IPS DF 6.9 (cell line): ENCODE measurements around the gene TBL1X.
A peak's percentile ranks its signal among the peaks of the same experiment; 100 is the strongest.

Source experiments
- DNase-seq: peaks from one replicate; pipeline ENCODE4 v3.0.0-alpha.2; 2013; ENCODE audit warnings: low read depth, low spot score
- H3K27ac ChIP-seq: one replicate; pipeline ENCODE4 v1.5.1; 2013; ENCODE audit warnings: low read length, control low read depth
- H3K27me3 ChIP-seq: 2 replicates; pipeline ENCODE4 v1.6.1; 2013; ENCODE audit warnings: mild to moderate bottlenecking, low read length; ENCODE audit not compliant: control insufficient read depth, insufficient read depth
- H3K36me3 ChIP-seq: 2 replicates; pipeline ENCODE4 v1.6.1; 2013; ENCODE audit warnings: low read length; ENCODE audit not compliant: control insufficient read depth, insufficient read depth
- H3K4me1 ChIP-seq: 2 replicates; pipeline ENCODE4 v1.6.1; 2013; ENCODE audit warnings: low read length; ENCODE audit not compliant: control insufficient read depth, insufficient read depth
- H3K4me3 ChIP-seq: 2 replicates; pipeline ENCODE4 v1.5.1; 2013; ENCODE audit warnings: mild to moderate bottlenecking, low read length
- H3K9me3 ChIP-seq: 2 replicates; pipeline ENCODE4 v1.6.1; 2013; ENCODE audit warnings: low read length, inconsistent platforms; ENCODE audit not compliant: control insufficient read depth, insufficient read depth
- WGBS: extraction: QIAGEN DNeasy Blood & Tissue Kit; methylation state at CpG from one replicate; pipeline ENCODE4 v1.1.7; 2013; ENCODE audit warnings: mixed read lengths, missing lambda C conversion rate; ENCODE audit not compliant: insufficient read length, insufficient coverage; 5-methylcytosine and 5-hydroxymethylcytosine counted together

Gene TBL1X

GRCh38 chrX:9464435-9465371 is at the start of gene TBL1X:
Gene TBL1X (plus strand): TSS chrX:9465058. CDS start chrX:9653587, 188,529 bp downstream.
- no peak for DNase-seq
- H3K27me3 ChIP-seq, result no peaks in the 10 kb centered on the region; the same call in 1 of the 2 replicates
- H3K36me3 ChIP-seq, result no peaks in the 10 kb centered on the region
- H3K4me3 ChIP-seq, result peak within 1 kb of the TSS; percentile 77
- WGBS, result no CpG with 5 or more reads among the region's 99 CpGs
- no peaks in the 10 kb centered on the region for H3K9me3 ChIP-seq
- no peak within 1 kb of the TSS for H3K27ac ChIP-seq
- peaks cover 4% of the 10 kb centered on the region; the same call in 1 of the 2 replicates for H3K4me1 ChIP-seq

DNA sequence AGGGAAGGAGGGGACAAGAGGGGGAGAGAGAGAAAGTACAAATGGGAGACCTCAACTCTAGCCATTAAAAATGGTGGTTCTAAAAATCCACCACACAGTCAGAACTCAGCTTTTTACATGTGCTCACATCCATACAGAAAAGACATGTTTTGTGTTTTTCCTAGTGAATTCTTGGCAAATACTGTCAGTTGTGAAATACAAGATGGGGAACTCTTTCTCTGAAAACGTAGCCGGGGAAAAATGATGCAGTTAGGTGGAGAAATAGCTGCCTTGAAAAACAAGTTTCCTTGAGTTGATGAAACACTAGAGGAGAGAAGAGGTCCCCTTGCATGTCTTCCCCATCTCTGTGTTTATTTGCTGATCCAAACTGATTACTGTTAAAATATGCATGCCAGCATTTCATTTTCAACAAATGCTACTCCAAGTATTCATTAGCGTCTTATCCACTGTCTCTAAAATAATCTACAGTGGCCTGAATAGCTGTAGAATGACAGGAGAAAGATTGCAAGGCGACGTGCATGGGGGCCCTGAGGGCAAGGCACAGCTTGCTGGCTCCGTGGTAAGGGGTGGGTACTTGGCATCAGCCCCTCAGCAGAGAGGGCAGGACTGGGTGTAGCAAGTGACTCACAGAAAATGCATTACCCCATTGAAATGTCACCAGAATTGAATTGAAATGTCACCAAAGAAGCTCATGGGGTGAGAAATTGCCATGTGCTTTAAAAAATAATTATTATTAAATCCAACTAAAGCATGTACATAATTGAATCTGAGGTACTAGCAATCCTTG is 48.1 kb upstream of the TBL1X start:
- Histone ChIP-seq H3K9me3 (no peaks in the 10 kb centered on the region), H3K4me1 (no peaks in the 10 kb centered on the region), H3K27me3 (no peaks in the 10 kb centered on the region), H3K36me3 (no peaks in the 10 kb centered on the region), H3K4me3 (no peak overlapping the region), H3K27ac (no peak overlapping the region)
- WGBS, result no CpG with 5 or more reads among the region's 6 CpGs
- DNase-seq, result no peak

DNA sequence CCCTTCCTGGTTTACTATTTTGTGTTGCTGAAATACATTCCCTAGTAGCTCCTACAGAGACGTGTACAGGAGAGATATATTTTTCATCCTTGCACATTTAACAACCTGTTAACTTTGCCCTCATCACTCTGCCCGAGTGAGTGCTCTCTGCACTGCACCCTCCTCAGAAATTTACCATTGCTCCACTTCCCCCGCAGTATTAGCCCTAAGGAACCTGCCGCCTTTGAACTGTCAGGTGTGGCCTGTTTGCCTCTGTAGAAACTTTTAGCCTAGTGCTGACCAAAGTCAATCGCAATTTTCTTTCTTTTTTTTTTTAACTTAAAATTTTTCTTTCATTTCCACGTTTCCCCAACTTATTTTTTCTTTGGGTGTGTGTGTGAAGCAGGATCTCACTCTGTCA is 46.6 kb upstream of the TBL1X start:
- DNase-seq, result no peak
- no peaks in the 10 kb centered on the region for H3K4me1 ChIP-seq
- H3K27me3 ChIP-seq, result no peaks in the 10 kb centered on the region
- H3K9me3 ChIP-seq, result no peaks in the 10 kb centered on the region
- WGBS, result 100% methylated on average over 2 of the region's 6 CpGs
- H3K4me3 ChIP-seq, result no peak overlapping the region
- no peak overlapping the region for H3K27ac ChIP-seq
- H3K36me3 ChIP-seq, result no peaks in the 10 kb centered on the region

GRCh38 chrX:9420275-9421265 is 44.3 kb upstream of the TBL1X start:
- H3K27ac ChIP-seq, result no peak overlapping the region
- DNase-seq, result no peak
- H3K4me1 ChIP-seq, result no peaks in the 10 kb centered on the region
- no peaks in the 10 kb centered on the region for H3K36me3 ChIP-seq
- no peak overlapping the region for H3K4me3 ChIP-seq
- H3K27me3 ChIP-seq, result no peaks in the 10 kb centered on the region
- no peaks in the 10 kb centered on the region for H3K9me3 ChIP-seq
- no CpG with 5 or more reads among the region's 14 CpGs for WGBS

DNA sequence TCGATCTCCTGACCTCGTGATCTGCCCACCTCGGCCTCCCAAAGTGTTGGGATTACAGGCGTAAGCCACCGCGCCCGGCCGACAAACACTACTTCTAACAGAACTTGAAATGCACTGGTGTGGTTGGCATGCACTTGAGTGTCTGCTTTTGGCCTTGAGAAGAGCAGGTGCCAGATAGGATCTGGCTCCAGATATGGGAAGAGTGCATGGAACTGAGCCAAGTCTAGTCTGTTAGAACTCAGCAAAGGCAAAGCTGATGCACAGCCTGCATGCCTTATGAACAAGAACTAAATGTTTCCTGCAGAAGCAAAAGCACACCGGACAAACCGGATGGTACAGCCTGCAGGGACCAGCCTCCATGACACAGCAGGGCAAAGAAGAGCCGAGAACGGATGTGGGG is 35.1 kb upstream of the TBL1X start:
- Histone ChIP-seq H3K27ac (no peak overlapping the region), H3K4me1 (no peaks in the 10 kb centered on the region), H3K36me3 (no peaks in the 10 kb centered on the region), H3K4me3 (no peak overlapping the region), H3K27me3 (no peaks in the 10 kb centered on the region), H3K9me3 (no peaks in the 10 kb centered on the region)
- DNase-seq, result no peak
- WGBS, result no CpG with 5 or more reads among the region's 12 CpGs

DNA sequence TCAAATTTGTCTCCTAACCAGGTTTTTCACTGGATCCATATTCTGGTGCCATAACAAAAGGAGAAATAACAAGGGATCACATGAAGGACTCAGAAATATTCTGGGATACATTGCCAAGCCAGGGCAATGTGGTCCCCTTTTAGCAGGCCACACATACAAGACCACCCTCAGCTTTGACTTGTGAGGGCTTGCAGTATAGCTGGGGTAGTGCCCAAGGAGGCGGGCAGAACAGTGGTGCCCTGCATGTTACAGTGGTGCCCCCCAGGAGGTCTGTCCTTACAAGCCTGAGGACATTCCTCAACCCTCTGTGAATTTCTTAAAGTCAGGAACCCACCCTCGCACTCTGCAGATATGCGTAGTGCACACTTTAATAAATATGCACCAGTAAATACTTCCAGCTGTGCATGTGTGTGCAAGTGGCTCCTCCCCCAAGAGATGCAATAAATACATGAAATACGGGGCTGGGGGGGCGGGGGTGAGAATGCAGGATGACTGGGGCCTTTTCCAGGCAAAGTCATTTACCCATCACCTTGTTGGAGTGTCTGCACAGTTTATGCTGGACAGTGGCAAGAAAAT is 34.4 kb upstream of the TBL1X start:
- no peaks in the 10 kb centered on the region for H3K9me3 ChIP-seq
- H3K27ac ChIP-seq, result no peak overlapping the region
- WGBS, result no CpG with 5 or more reads among the region's 5 CpGs
- H3K36me3 ChIP-seq, result no peaks in the 10 kb centered on the region
- no peaks in the 10 kb centered on the region for H3K27me3 ChIP-seq
- H3K4me3 ChIP-seq, result no peak overlapping the region
- no peaks in the 10 kb centered on the region for H3K4me1 ChIP-seq
- DNase-seq, result no peak

- Histone ChIP-seq H3K27me3 (no peaks in the 10 kb centered on the region), H3K9me3 (no peaks in the 10 kb centered on the region), H3K4me1 (no peaks in the 10 kb centered on the region), H3K4me3 (no peak overlapping the region), H3K27ac (no peak overlapping the region), H3K36me3 (no peaks in the 10 kb centered on the region)
- WGBS, result no CpG with 5 or more reads among the region's 4 CpGs
- DNase-seq, result no peak
Measured at GRCh38 chrX:9431281-9431680, 33.6 kb upstream of the TBL1X start.

DNA sequence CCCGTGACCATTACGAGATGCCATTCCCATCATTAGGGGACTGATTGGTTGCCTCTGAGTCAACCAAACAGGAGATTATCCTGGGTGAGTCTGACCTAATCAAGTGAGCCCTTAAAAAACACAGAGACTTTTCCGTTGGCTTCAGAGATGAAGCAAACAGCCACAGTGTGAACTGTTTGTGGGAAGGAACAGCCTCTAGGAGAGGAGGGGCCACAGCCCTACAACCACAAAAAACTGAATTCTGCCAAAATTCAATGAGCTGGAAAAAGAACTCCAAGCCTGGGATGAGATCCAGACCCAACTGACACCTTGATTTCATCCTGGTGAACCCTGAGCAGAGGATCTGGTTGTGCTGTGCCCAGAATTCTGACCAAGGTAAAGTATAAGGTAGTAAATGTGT is 31.3 kb upstream of the TBL1X start:
- H3K9me3 ChIP-seq, result no peaks in the 10 kb centered on the region
- H3K27ac ChIP-seq, result no peak overlapping the region
- no peaks in the 10 kb centered on the region for H3K27me3 ChIP-seq
- H3K36me3 ChIP-seq, result no peaks in the 10 kb centered on the region
- no CpG with 5 or more reads among the region's 3 CpGs for WGBS
- H3K4me1 ChIP-seq, result no peaks in the 10 kb centered on the region
- H3K4me3 ChIP-seq, result no peak overlapping the region
- DNase-seq, result no peak

- no peaks in the 10 kb centered on the region for H3K27me3 ChIP-seq
- H3K4me1 ChIP-seq, result no peaks in the 10 kb centered on the region
- DNase-seq, result no peak
- H3K4me3 ChIP-seq, result no peak overlapping the region
- H3K36me3 ChIP-seq, result no peaks in the 10 kb centered on the region
- WGBS, result no CpG with 5 or more reads among the region's 3 CpGs
- H3K27ac ChIP-seq, result no peak overlapping the region
- no peaks in the 10 kb centered on the region for H3K9me3 ChIP-seq
Measured at GRCh38 chrX:9434051-9434550, 30.8 kb upstream of the TBL1X start.
